WI38 (cell line): ENCODE data around the gene ILF2.

Experiments
- H3K4me3 ChIP-seq: 2 replicates; pipeline ENCODE4 v1.5.1; 2011; ENCODE audit warnings: low read depth, mild to moderate bottlenecking, control low read depth, low read length
- CTCF ChIP-seq: IDR thresholded peaks from 2 replicates; pipeline ENCODE4 v1.5.1; 2012; ENCODE audit warnings: low read depth, mild to moderate bottlenecking, control low read depth, low read length

Gene ILF2

GRCh38 chr1:153629971-153630370 is 40.8 kb downstream of the ILF2 start:
- no peak overlapping the region for H3K4me3 ChIP-seq
- TF ChIP-seq CTCF, result no peak

- TF ChIP-seq CTCF, result no peak
- H3K4me3 ChIP-seq, result no peak overlapping the region
Observed at GRCh38 chr1:153629343-153629665, 41.5 kb downstream of the ILF2 start.

DNA sequence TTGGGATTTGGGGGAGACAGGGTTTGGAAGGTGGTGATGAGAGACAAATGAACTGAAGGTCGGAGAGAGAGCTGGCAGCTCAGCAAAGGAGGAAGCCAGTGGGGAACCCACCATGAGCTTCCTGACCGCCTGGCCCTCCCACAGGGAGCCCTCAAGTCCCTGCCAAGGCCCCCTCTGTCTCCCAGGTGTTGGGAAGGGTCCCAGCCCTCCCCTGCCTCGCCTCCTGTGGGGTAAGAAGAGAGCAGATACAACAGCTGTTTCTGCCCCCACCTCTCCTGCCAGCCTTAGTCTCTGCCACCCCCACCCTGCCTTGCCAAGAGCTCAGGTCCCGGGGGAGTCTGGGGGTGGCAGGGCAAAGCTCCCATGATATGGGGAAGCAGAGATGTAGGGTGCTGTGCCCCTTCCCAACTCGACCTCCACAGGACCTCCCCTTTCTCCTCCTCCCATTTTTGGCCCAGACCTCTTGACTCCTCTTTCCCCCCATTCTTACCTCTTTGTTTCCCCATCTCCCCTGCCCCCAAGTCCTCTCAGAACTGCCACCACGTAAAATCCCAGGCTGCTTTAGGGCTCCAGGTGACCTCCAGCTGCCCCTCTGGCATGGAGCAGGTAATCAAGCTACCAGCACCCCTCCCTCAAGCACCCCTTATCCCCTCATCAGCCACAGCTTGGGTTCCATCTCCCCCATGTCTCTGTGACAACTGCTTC is 42.0 kb downstream of the ILF2 start:
- no peak overlapping the region for H3K4me3 ChIP-seq
- TF ChIP-seq CTCF, result no peak

DNA sequence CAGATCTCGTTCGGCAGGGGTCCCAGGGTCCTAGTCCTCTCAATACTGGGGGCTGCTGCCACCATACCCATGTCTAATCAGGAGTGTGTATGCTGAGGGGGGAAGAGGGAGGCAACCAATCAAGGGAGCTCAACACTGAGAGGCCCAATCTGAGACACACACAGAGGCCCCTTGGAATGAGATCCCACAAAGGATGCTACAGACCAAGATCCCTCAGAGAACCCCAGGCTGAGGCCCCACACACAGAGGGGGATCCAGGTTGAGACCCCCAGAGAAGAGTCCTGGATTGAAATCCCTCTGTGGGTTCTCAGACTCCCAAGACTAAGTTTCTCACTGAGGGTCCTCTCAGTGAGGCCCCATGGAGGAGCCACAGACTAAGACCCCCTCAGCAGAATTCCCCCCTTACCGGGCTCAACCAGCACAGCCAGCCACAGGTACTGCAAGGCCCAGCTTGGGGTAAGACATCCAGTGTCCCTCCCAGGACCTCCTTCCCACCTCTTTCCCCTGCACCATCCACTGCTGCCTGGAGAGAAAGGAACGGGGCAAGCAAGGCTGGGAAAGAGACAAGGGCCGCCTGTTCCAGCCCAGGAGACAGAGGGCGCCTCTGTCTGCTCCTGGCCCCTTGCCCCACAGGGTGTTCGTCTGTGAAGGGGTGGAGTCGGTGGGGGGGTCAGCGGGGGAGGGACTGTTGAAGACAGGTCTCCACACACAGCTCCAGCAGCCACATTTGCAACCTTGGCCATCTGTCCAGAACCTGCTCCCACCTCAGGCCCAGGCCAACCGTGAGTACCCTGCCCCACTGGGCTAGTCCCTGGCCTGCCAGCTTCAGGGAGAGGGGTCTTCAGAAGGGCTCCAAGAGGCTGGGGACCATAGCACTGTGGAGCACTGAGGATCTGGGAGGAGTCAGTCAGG is 42.8 kb downstream of the ILF2 start, which contains the start of gene S100A1:
S100A1 (plus strand) TSS at position 720 of the 912 bp plus-strand sequence. CDS start 2,088 bp downstream, outside the sequence.
- no peak for TF ChIP-seq CTCF
- H3K4me3 ChIP-seq, result peak within 1 kb of the TSS; percentile 71

GRCh38 chr1:153626904-153627714 is 43.7 kb downstream of the ILF2 start, which contains the start of gene S100A13:
Gene S100A13, minus strand, starts transcription at chr1:153627505. Its CDS starts 1,033 bp downstream, at chr1:153626472.
- TF ChIP-seq CTCF, result peak; percentile 79
- H3K4me3 ChIP-seq, result peak within 1 kb of the TSS; percentile 71

DNA sequence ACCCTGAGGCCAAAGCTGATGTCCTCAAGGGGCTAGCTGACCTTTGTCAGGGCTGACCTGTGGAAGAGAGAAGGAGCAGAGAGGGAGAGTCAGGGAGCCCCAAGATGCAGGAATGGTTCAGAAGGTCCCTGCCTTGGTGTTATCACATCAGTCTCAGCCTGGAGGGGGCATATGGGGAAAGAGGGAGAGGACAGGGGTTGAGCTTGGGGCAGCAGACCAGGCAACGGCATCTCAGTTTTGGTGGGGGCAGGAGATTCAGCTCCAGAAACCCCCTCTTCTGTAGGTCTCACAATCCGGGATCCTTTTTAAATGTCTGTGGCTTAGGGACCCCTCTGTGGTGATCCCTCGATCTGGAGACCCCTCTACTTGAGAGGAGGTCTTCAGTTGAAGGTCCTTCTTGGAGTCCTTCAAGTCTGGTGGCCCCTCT is 44.3 kb downstream of the ILF2 start:
- peak overlapping the region; percentile 71 for H3K4me3 ChIP-seq
- TF ChIP-seq CTCF, result no peak
